DMS79 treated with DMSO at 0.1 percent for 48 hours (cell line): ENCODE results near the gene GATA6.
"Not testable (repeated sequence)": the region's sequence is repeated elsewhere in the genome, so short reads cannot be mapped to it uniquely, and the experiment has no call there.

ENCODE experiments used
- DNase-seq: peaks from one replicate; lab custom pipeline; 2025; lab: John Stamatoyannopoulos, UW

The GATA6 gene

GRCh38 chr18:22204996-22205395 lies 35.6 kb downstream of the GATA6 start:
- DNase-seq, result no peak

- DNase-seq, result no peak
These were observed 37.8 kb downstream of the GATA6 start for GRCh38 chr18:22207021-22207758.

GRCh38 chr18:22210311-22210754 lies 40.9 kb downstream of the GATA6 start:
- no peak for DNase-seq

- no peak for DNase-seq
These were observed 42.3 kb downstream of the GATA6 start for GRCh38 chr18:22211657-22212056.

- peak; percentile 4 for DNase-seq
These were observed 44.1 kb downstream of the GATA6 start for GRCh38 chr18:22213333-22213973.

GRCh38 chr18:22214731-22215528 lies 45.5 kb downstream of the GATA6 start:
- no peak for DNase-seq

GRCh38 chr18:22218835-22219234 lies 49.4 kb downstream of the GATA6 start:
- DNase-seq, result no peak

GRCh38 chr18:22219568-22220355 lies 50.4 kb downstream of the GATA6 start:
- no peak for DNase-seq

- DNase-seq, result not testable (repeated sequence)
These were observed 51.2 kb downstream of the GATA6 start for GRCh38 chr18:22220585-22220984.

- no peak for DNase-seq
These were observed 52.0 kb downstream of the GATA6 start for GRCh38 chr18:22221350-22221749.

GRCh38 chr18:22223254-22223964 lies 54.0 kb downstream of the GATA6 start:
- peak; percentile 3 for DNase-seq

- DNase-seq, result no peak
These were observed 54.6 kb downstream of the GATA6 start for GRCh38 chr18:22223965-22224322.

GRCh38 chr18:22224339-22224738 lies 55.0 kb downstream of the GATA6 start:
- DNase-seq, result no peak

GRCh38 chr18:22226801-22227200 lies 57.4 kb downstream of the GATA6 start:
- DNase-seq, result no peak

- no peak for DNase-seq
These were observed 59.6 kb downstream of the GATA6 start for GRCh38 chr18:22228976-22229375.

GRCh38 chr18:22229456-22230124 lies 60.2 kb downstream of the GATA6 start:
- no peak for DNase-seq

GRCh38 chr18:22230471-22230945 lies 61.1 kb downstream of the GATA6 start:
- no peak for DNase-seq

GRCh38 chr18:22233266-22233665 lies 63.9 kb downstream of the GATA6 start:
- no peak for DNase-seq

- DNase-seq, result no peak
These were observed 68.6 kb downstream of the GATA6 start for GRCh38 chr18:22238036-22238435.

GRCh38 chr18:22238681-22239080 lies 69.3 kb downstream of the GATA6 start:
- no peak for DNase-seq

GRCh38 chr18:22241921-22242361 lies 72.6 kb downstream of the GATA6 start:
- no peak for DNase-seq
